GM15510 (cell line): Measurements from ENCODE around the gene WWP2.

Source experiments
- POLR2A ChIP-seq: IDR thresholded peaks from 3 replicates; pipeline ENCODE4 v1.6.1; 2011; ENCODE audit warnings: borderline replicate concordance; ENCODE audit not compliant: insufficient read length; ENCODE audit errors: extremely low read depth

Gene WWP2

DNA sequence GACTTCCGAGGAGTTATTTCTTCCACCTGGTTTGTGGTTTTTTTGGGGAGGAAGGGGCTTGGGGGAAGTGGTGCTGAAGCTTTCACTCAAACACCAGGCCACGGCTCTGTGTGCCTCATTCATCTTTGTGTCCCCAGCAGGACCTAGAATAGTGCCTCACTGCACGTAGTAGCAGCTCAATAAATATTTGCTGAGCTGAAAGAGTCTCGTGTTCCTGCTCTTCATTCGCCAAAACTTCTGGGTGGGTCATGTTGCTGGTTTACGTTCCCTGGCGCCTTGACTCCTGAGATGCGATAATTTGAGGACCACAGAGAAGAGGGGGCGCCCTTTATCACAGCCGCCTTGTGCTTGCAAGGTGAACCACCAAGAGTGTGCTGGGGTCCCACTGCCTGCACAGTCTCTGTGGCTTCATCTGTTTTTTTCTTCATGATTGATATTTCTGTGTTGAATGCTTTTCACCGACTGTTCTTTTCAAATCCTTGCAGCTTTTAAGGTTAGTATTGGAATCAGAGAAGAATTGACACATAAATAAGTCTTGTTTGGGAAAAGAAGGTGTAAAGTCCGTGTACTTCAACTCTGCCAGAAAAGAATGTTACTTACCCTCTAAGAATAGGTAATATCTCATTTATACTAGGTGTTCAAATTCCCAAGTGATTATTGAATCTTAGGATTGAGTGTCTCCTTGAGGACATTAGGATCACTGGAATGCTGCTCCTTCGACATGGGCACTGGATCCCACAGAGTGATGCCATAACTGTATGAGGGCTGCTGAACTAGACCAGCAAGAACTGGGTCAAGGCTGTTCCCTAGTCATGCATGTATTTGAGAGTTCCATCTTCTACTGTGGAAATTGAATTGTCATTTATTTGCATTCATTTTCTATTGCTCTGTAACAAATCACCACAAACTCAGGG is 96.3 kb downstream of the WWP2 start:
- TF ChIP-seq POLR2A: no peak

DNA sequence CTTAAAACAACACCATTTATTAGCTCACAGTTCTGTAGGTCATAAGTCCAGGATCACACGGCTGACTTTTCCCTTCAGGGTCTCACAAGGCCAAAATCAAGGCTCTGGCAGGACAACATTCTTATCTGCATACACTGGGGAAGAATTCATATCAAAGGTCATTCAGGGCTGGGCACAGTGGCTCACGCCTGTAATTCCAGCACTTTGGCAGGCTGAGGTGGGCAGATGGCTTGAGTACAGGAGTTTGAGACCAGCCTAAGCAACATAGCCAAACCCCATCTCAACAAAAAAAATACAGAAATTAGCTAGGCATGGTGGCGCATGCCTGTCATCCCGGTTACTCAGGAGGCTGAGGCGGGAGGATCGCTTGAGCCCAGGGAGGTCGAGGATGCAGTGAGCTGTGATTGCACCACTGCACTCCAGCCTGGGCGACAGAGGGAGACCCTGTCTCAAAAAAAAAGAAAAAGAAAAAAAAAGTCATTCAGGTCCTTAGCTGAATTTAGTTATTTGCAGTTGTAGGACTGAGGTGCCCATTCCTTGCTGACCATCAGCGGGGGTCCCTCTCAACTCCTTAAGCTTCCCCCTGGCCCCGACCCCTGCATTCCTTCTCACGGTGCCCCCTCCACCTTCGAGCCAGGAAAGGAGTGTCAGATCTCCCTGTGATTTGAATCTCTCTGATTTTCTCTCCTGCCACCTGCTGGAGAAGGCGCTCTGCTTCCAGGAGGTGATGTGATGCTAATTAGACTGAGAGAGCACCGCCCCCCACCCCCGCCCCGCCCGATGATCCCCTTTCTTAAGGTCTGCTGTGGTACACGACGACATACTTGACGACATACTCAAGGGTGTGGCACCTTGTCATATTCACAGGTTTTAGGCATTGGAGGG is 97.2 kb downstream of the WWP2 start:
- no peak for TF ChIP-seq POLR2A

DNA sequence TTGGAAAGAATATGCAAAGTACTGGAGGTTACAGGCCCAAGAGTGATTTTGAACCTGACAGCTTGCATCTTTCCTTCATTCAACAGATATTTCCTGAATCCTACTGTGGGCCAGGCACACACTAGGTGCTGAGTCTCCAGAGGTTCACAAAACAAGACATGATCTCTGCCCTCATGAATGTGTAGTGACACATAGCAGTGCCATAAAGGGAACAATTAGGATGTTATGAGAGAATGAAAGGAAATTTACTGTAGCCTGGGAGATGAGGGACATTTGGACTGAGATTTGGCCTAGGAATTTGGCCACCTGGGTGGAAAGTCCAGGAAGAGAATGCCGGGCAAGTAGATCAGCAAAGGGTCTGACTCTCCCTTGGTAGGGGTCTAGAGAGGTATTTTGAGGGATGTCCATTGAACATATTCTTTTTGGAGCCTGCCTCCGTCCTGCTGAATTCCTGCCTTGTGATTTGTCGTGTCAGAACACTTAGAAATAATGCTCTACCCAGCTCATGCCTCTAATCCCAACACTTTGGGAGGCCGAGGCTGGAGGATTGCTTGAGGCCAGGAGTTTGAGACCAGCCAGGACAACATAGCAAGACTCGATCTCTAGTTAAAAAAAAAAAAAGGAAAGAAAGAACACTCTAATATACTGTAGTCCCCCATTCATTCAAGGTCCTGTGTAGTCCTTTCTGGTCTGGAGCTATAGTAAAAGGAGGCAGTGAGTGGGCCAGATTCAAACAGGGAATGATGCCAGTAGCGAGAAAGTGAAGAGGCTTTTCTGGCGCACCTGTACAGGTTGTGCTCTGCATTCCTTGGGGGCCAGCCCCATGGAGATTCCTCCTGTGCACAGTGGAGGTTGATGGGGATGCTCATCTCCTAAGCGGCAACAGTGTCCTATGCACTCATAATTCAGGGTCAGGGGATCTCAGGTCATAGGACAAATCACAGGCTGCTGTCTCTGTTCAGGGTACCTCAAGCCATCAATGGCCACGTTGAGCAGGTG is 98.4 kb downstream of the WWP2 start:
- TF ChIP-seq POLR2A: no peak

DNA sequence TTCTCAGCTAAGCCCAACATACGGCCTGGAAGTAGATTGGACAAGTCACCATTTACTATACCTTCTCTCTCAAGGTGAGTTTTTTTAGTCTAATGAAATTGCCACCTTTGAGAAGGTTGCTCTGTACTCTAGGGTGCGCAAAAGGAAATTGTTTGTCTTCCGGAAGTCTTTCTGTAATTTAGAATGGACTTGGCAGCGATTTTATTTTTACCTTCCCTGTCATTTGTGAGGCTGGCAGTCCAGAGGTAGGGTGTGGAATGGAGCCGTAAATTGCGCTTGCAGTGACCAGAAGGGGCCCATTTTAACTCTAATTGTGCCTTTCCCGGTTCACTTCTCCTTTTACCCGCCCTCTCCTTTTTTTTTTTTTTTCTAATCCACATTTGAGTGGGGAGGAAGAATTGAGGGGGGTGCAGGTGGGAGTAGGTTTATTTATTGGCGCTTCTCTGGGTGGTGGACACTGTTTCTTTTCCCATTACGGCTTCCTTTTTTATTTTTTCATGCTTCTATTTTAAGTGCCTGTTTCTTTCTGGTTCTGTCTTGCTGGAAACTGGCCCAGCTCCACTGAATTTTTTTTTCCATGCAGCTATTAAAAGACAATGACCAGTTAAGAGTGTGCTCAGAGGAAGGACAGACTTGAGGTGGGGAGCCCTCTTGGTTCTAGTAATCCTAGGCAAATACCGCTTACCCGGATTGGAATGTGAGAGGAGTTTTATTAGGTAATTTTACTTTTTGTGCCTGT is 99.3 kb downstream of the WWP2 start:
- TF ChIP-seq POLR2A: no peak

DNA sequence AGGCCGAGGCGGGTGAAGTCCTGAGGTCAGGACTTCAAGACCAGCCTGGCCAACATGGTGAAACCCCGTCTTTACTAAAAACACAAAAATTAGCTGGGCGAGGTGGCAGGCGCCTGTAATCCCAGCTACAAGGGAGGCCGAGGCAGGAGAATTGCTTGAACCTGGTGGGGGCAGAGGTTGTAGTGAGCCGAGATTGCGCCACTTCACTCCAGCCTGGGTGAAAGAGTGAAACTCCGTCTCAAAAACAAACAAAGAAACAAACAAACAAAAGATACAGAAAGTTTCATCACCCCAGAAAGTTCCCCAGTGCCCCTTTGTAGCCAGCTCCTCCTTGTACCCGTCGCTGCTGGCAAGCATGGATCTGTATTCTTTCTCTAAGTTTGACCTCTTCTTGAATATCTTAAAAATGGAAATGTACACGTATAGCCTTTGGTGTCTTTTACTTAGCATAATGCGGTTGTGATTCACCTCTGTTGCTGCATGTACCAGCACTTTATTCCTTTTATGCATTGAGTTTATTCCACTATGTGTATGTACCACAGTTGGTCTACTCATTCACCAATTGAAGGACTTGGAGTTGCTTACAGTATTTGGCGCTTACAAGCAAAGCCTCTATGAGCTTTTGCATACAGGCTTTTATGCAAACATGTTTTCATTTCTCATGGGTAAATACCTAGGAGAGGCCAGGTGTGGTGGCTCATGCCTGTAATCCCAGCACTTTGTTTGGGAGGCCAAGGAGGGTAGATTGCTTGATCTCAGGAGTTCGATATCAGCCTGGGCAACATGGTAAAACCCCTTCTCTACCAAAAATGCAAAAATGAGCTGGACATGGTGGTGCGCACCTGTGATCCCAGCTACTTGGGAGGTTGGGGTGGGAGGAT is 101.5 kb downstream of the WWP2 start:
- TF ChIP-seq POLR2A: no peak

DNA sequence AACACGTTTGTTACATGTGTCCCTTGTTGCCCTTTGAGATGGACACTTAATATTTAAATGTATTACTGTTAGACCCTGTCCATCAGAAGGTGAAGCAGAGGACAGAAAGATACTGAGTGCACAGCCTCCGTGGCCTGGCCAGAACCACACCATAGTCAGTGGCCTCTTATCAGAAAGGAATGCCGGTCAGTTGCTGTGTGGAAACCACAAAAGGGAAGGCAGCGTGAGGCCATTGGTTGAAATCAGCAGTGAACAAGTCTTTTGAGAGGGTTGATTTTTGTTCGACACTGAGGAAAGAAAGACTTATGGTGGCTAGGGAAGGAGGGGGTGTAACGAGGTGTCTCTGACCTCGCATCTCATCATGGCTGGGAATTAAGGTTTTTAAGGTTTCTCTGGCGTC is 103.6 kb downstream of the WWP2 start:
- no peak for TF ChIP-seq POLR2A

DNA sequence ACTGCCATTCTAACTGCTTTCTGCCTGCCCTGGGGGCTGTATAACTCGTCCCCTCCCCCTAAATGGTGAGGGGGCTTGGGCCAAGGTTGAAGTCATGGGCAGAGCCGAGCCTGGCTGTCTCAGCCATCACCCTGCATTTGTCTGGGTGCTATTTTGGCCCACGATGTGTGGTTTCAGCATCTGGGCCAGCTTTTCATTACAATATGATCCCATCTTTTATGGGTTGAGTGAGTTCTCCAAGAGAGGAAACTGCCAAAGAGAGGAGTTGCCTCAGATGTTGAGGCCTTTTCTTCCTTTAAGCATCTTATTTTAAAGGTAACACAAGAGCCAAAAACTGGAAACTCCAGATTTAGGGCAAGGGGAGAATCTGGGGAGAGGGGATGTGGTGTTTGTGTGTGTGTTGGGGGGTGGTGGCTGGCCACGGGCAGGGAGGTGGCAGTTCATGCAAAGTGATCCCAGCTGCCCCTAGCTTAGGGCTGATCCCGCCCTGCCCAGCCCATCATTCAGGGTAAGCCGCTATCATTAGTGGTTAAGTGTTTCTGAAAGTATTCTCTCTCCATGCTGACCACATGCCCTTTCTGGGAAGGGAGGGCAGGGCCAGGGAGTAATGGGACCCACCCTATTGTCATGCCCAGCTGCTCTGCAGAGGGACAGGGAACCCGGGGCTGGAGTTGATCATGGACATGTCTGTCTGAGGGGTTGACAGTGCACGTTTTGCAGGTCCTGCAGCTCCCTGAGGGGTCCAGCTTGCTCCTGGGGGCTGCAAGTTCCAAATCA is 105.8 kb downstream of the WWP2 start:
- TF ChIP-seq POLR2A: no peak

DNA sequence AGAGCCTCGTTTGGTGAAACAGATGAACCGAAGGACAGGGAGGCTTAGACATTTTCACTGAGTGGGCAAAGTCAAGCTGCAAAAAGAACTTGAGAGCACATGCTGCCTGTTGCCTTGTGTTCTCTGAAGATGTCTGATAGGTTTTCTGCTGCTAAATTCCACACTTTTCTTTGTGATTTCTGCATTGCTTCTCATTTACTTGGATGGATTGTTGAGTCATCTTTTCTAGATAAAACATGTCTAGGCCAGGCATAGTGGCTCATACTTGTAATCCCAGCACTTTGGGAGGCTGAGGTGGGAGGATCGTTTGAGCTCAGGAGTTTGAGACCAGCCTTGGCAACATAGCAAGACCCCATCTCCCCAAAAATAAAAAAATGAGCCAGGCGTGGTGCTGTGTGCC is 108.6 kb downstream of the WWP2 start:
- no peak for TF ChIP-seq POLR2A

DNA sequence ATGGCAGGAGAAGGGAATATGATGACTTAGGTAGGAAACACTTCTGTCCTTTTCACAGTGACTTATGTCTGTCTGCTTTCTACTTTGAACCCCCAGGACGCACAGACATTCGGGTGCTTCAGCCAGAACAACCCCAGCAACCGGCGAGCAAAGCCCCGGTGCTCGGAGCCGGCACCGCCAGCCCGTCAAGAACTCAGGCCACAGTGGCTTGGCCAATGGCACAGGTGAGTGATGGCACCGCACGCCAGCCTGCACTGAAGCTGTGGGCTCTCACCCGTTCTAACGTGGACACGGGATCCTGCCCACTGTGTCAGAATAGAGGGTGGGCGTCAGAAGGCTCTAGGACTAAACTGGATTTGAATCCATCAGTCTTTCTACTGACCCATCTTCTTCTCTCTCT is 109.6 kb downstream of the WWP2 start:
- no peak for TF ChIP-seq POLR2A

DNA sequence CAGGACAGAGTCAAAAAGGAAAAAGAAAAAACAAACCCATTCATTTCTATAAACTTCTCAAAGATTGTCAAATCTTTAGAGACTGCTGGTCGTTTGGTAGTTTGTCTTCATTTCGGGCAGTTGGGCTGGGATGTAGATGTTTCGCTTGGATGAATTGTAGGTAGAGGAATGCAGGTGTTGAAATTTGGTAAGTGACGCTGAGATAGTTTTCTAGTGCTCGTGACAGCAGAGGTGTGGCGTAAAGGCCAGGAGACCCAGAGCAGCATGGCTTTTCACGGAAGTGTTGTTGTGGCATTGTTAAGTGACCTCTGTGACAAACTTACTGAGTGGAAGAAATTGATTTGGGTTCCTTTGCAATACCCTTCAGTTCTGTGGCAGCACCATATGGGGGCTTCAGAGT is 110.8 kb downstream of the WWP2 start:
- no peak for TF ChIP-seq POLR2A

DNA sequence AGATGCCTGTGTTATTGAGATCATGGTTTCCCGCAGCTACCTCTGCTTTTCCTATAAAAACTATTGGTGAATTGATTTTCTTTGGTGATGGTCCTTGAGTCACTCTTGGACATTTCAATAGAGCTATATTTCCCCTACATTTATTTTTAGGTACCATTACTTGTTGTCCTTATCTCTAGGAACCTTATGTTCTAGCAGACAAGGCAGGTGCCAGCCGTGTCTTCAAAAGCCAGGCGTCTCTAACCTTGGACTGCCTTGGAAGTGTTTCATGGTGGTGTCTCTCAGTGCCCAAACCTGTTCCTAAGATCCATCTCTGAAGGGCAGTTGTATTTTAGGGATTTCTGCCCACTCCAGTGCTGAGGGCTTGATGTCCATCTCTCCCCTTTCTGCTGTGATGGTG is 111.7 kb downstream of the WWP2 start:
- TF ChIP-seq POLR2A: no peak

DNA sequence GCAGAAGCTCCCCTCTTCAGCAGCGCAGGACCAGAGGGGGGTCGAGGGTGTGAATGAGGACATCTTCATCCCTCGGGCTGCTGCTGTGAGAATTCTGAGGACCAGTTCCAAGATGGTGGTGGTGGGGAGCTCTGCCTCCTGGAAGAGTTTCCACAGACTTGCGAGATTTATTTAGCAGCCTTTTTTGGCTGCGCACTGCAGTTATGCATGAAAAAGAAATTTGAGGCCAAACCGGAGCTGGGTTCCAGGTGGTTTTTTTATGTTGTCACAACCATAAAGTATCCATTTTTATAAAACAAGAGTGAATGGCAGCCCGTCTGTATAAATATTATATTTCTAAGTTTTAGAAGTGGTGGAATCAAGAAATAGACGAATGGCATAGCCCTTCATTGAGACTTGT is 112.1 kb downstream of the WWP2 start:
- no peak for TF ChIP-seq POLR2A
